ENCODE data around the gene STK11. TPM values are rescaled to one million over a fixed set of nuclear protein-coding genes. Genes with fewer than 3 reads are reported as not detected.
"Not testable (repeated sequence)": the region's sequence is repeated elsewhere in the genome, so short reads cannot be mapped to it uniquely, and the experiment has no call there.

The STK11 gene
- total and polyA plus RNA-seq, 4 donors: 35.4 to 66.6 (median 58.8) TPM

GRCh38 chr19:1243768-1244692 is 38.5 kb downstream of the STK11 start:
- Histone ChIP-seq H3K9me3 (ENCODE audit: control insufficient read depth, insufficient read depth, low read length) (no peaks in the 10 kb centered on the region), H3K36me3 (ENCODE audit: control insufficient read depth, insufficient read depth, low read length) (peaks cover 37% of the 10 kb centered on the region), H3K4me3 (ENCODE audit: low read depth, low read length) (peak overlapping the region; percentile 2), H3K27me3 (ENCODE audit: control insufficient read depth, insufficient read depth, low read length) (no peaks in the 10 kb centered on the region), H3K4me1 (ENCODE audit: control insufficient read depth, insufficient read depth, low read length) (peaks cover 83% of the 10 kb centered on the region), H3K27ac (ENCODE audit: low read depth, low read length) (peak overlapping the region; percentile 84)
- peak in 2 of 6 donors; percentile 87 to 92 for DNase-seq (ENCODE audit: low read depth in 4 of 6, low spot score in 6 of 6)
- WGBS (ENCODE audit: insufficient coverage): 39% methylated on average over 32 of the region's 33 CpGs

GRCh38 chr19:1244693-1245451 is 39.3 kb downstream of the STK11 start:
- WGBS (ENCODE audit: insufficient coverage): 48% methylated on average over 19 of the region's 31 CpGs
- H3K36me3 ChIP-seq (ENCODE audit: control insufficient read depth, insufficient read depth, low read length): peaks cover 38% of the 10 kb centered on the region
- peak overlapping the region; percentile 84 for H3K27ac ChIP-seq (ENCODE audit: low read depth, low read length)
- no peak overlapping the region for H3K4me3 ChIP-seq (ENCODE audit: low read depth, low read length)
- no peaks in the 10 kb centered on the region for H3K9me3 ChIP-seq (ENCODE audit: control insufficient read depth, insufficient read depth, low read length)
- peaks cover 75% of the 10 kb centered on the region for H3K4me1 ChIP-seq (ENCODE audit: control insufficient read depth, insufficient read depth, low read length)
- H3K27me3 ChIP-seq (ENCODE audit: control insufficient read depth, insufficient read depth, low read length): no peaks in the 10 kb centered on the region
- no peak for DNase-seq (ENCODE audit: low read depth in 4 of 6, low spot score in 6 of 6)

DNA sequence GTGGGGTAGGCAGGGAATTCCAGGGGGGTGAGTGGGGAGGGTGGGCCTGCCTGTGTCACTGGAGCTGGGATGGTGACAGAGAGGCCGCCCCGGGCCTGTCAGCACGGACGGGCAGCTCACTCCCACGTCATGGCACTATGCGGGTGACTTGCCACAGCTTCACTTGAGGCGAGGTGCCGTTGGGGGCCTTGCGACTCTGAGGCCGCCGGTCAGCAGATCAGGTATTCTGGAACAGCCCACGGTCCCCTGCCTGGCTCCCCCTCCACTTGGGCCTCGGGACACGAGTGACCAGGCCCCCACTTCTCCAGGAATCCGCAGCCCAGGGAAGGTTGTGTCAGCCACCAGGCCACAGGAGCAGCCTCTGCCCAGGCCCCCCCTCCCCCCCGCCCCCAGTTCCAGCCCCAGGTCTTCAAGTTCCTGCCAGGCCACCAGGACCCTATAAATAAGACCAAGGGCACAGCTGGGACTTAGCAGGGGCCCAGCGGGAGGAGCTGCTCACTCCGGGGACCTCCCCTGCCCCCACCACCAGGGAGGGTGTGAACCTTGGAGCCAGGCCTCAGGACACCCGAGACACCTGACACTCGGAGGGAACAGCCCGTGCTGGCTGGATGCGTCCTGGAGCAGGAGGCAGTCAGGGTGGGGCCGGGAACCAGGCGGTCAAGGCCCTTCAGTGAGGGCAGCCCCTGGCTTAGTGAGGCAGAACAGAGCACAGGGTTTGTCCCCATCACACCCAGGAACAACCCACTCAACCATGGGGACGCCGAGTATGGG is 40.1 kb downstream of the STK11 start:
- WGBS (ENCODE audit: insufficient coverage): 80% methylated on average over 22 of the region's 26 CpGs
- Histone ChIP-seq H3K27me3 (ENCODE audit: control insufficient read depth, insufficient read depth, low read length) (no peaks in the 10 kb centered on the region), H3K36me3 (ENCODE audit: control insufficient read depth, insufficient read depth, low read length) (peaks cover 42% of the 10 kb centered on the region), H3K9me3 (ENCODE audit: control insufficient read depth, insufficient read depth, low read length) (no peaks in the 10 kb centered on the region), H3K27ac (ENCODE audit: low read depth, low read length) (peak overlapping the region; percentile 84), H3K4me3 (ENCODE audit: low read depth, low read length) (no peak overlapping the region), H3K4me1 (ENCODE audit: control insufficient read depth, insufficient read depth, low read length) (peaks cover 69% of the 10 kb centered on the region)
- DNase-seq (ENCODE audit: low read depth in 4 of 6, low spot score in 6 of 6): no peak

- Histone ChIP-seq H3K27ac (ENCODE audit: low read depth, low read length) (peak overlapping the region; percentile 15), H3K36me3 (ENCODE audit: control insufficient read depth, insufficient read depth, low read length) (peaks cover 48% of the 10 kb centered on the region), H3K4me1 (ENCODE audit: control insufficient read depth, insufficient read depth, low read length) (peaks cover 66% of the 10 kb centered on the region)
- 60% methylated on average over 15 of the region's 27 CpGs for WGBS (ENCODE audit: insufficient coverage)
- not testable (repeated sequence) for H3K4me3 ChIP-seq (ENCODE audit: low read depth, low read length); H3K27me3 ChIP-seq (ENCODE audit: control insufficient read depth, insufficient read depth, low read length); H3K9me3 ChIP-seq (ENCODE audit: control insufficient read depth, insufficient read depth, low read length)
- DNase-seq (ENCODE audit: low read depth in 4 of 6, low spot score in 6 of 6): peak in 1 of 6 donors; percentile 43
Measured at GRCh38 chr19:1246265-1247087, 40.9 kb downstream of the STK11 start.

GRCh38 chr19:1247748-1248138 is 42.2 kb downstream of the STK11 start:
- 82% methylated on average over 6 of the region's 8 CpGs for WGBS (ENCODE audit: insufficient coverage)
- peak overlapping the region; percentile 75 for H3K4me3 ChIP-seq (ENCODE audit: low read depth, low read length)
- no peaks in the 10 kb centered on the region for H3K27me3 ChIP-seq (ENCODE audit: control insufficient read depth, insufficient read depth, low read length)
- peaks cover 69% of the 10 kb centered on the region for H3K4me1 ChIP-seq (ENCODE audit: control insufficient read depth, insufficient read depth, low read length)
- H3K27ac ChIP-seq (ENCODE audit: low read depth, low read length): peak overlapping the region; percentile 95
- no peaks in the 10 kb centered on the region for H3K9me3 ChIP-seq (ENCODE audit: control insufficient read depth, insufficient read depth, low read length)
- peaks cover 57% of the 10 kb centered on the region for H3K36me3 ChIP-seq (ENCODE audit: control insufficient read depth, insufficient read depth, low read length)
- DNase-seq (ENCODE audit: low read depth in 4 of 6, low spot score in 6 of 6): no peak

- peak in 2 of 6 donors; percentile 79 to 90 for DNase-seq (ENCODE audit: low read depth in 4 of 6, low spot score in 6 of 6)
- H3K27ac ChIP-seq (ENCODE audit: low read depth, low read length): peak within 1 kb of the TSS; percentile 95
- no peaks in the 10 kb centered on the region for H3K9me3 ChIP-seq (ENCODE audit: control insufficient read depth, insufficient read depth, low read length)
- 5% methylated on average over 52 of the region's 60 CpGs for WGBS (ENCODE audit: insufficient coverage)
- H3K36me3 ChIP-seq (ENCODE audit: control insufficient read depth, insufficient read depth, low read length): peaks cover 62% of the 10 kb centered on the region
- peak within 1 kb of the TSS; percentile 75 for H3K4me3 ChIP-seq (ENCODE audit: low read depth, low read length)
- H3K4me1 ChIP-seq (ENCODE audit: control insufficient read depth, insufficient read depth, low read length): peaks cover 69% of the 10 kb centered on the region
- no peaks in the 10 kb centered on the region for H3K27me3 ChIP-seq (ENCODE audit: control insufficient read depth, insufficient read depth, low read length)
Measured at GRCh38 chr19:1248139-1248785, 42.7 kb downstream of the STK11 start, which contains the start of gene MIDN. Gene MIDN (plus strand): TSS chr19:1248583. CDS start chr19:1250297, 1,714 bp downstream.

- Histone ChIP-seq H3K27ac (ENCODE audit: low read depth, low read length) (peak overlapping the region; percentile 95), H3K27me3 (ENCODE audit: control insufficient read depth, insufficient read depth, low read length) (no peaks in the 10 kb centered on the region), H3K4me1 (ENCODE audit: control insufficient read depth, insufficient read depth, low read length) (peaks cover 69% of the 10 kb centered on the region), H3K36me3 (ENCODE audit: control insufficient read depth, insufficient read depth, low read length) (peaks cover 63% of the 10 kb centered on the region), H3K4me3 (ENCODE audit: low read depth, low read length) (peak overlapping the region; percentile 75), H3K9me3 (ENCODE audit: control insufficient read depth, insufficient read depth, low read length) (no peaks in the 10 kb centered on the region)
- under 1% methylated on average over 69 of the region's 74 CpGs for WGBS (ENCODE audit: insufficient coverage)
- DNase-seq (ENCODE audit: low read depth in 4 of 6, low spot score in 6 of 6): peak in 4 of 6 donors; percentile 75 to 95 (median 87)
Measured at GRCh38 chr19:1248786-1249297, 43.3 kb downstream of the STK11 start.

DNA sequence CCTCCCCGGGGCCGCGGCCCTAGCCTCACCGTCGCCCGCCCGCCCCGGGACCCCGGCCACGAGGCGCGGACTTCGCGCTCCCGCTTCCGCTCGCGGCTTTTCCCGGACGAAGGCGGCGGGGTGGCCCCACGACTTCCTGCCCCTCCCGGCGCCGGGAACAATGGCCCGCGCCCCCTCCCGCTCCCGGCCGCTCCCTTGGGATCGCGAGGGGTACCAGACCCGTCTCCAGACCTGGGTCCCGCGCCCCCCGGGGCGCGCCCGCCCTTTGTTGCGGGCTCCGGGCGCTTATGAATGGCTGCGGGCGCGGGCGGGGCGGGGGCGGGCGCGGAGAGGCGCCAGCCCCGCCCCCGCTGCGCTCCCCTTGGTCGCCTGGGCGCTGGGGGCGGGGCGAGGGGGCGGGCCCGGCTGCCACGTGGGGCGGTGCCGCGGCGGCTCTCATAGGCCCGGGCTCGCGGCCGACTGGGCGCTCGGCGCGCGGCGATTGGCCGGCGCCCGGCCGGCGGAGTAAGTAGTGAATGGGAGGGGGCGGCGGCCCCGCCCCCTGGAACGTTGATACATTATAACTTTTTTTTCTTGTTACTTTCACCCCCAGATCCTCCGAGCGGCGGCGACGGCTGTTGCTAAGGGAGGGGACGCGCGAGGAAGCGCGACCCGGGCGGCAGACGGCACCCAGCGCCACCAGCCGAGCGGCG is 43.9 kb downstream of the STK11 start:
- Histone ChIP-seq H3K36me3 (ENCODE audit: control insufficient read depth, insufficient read depth, low read length) (peaks cover 63% of the 10 kb centered on the region), H3K4me1 (ENCODE audit: control insufficient read depth, insufficient read depth, low read length) (peaks cover 68% of the 10 kb centered on the region), H3K9me3 (ENCODE audit: control insufficient read depth, insufficient read depth, low read length) (no peaks in the 10 kb centered on the region), H3K4me3 (ENCODE audit: low read depth, low read length) (peak overlapping the region; percentile 74), H3K27ac (ENCODE audit: low read depth, low read length) (peak overlapping the region; percentile 84), H3K27me3 (ENCODE audit: control insufficient read depth, insufficient read depth, low read length) (no peaks in the 10 kb centered on the region)
- peak in 5 of 6 donors; percentile 91 to 99 (median 95) for DNase-seq (ENCODE audit: low read depth in 4 of 6, low spot score in 6 of 6)
- under 1% methylated on average over 87 of the region's 102 CpGs for WGBS (ENCODE audit: insufficient coverage)

Data from spinal cord (tissue), 10 donors.